ENCODE data around the gene DNAH1. TPM values are rescaled to one million over a fixed set of nuclear protein-coding genes. Genes with fewer than 3 reads are reported as not detected.
A peak's percentile ranks its signal among the peaks of the same experiment; 100 is the strongest.

DNAH1 gene
- total and polyA plus RNA-seq, 2 of the 13 experiments (the other 11 are each of a cell fraction or from before 2014, with no cell fraction given): 0.64 to 3.5 TPM

- TF ChIP-seq HNF4G (IDR thresholded peaks at IDR 0.05; ENCODE audit: borderline replicate concordance, low read depth, low read length) (peak; percentile 6; the same call in 1 of the 2 replicates), HNF4G (CRISPR knock-in tag; IDR thresholded peaks at IDR 0.05; ENCODE audit: borderline replicate concordance, low read depth) (no peak), CEBPB (IDR thresholded peaks at IDR 0.05; ENCODE audit: borderline replicate concordance, low read depth, low read length) (no peak), ZNF850 (CRISPR knock-in tag; conservative IDR thresholded peaks at IDR 0.05) (no peak), CHD4 (IDR thresholded peaks at IDR 0.05; ENCODE audit: borderline replicate concordance, low read length) (no peak), ZNF598 (CRISPR knock-in tag; IDR thresholded peaks at IDR 0.05; ENCODE audit: borderline replicate concordance) (no peak), GABPB1 (CRISPR knock-in tag; IDR thresholded peaks at IDR 0.05) (0 out of 2 replicates have a peak, but pooled peaks have one; percentile 19), POLR2A (IDR thresholded peaks at IDR 0.05; ENCODE audit: insufficient read depth in 1 of 2, low read depth in 2 of 2, low read length in 2 of 2) (peak in 1 of 2 experiments; percentile 53; a peak in 1 of 4 replicates), ATF7 (IDR thresholded peaks at IDR 0.05) (no peak), ATF7 (CRISPR knock-in tag; IDR thresholded peaks at IDR 0.05) (no peak), DNMT1 (CRISPR knock-in tag; IDR thresholded peaks at IDR 0.05) (no peak), CEBPG (CRISPR knock-in tag; IDR thresholded peaks at IDR 0.05) (no peak), ZNF563 (CRISPR knock-in tag; IDR thresholded peaks at IDR 0.05) (no peak), FOXC1 (CRISPR knock-in tag; IDR thresholded peaks at IDR 0.05; ENCODE audit: borderline replicate concordance) (0 out of 2 replicates have a peak, but pooled peaks have one; percentile 37), ZKSCAN8 (CRISPR knock-in tag; IDR thresholded peaks at IDR 0.05; ENCODE audit: borderline replicate concordance) (no peak), ZBTB14 (CRISPR knock-in tag; IDR thresholded peaks at IDR 0.05) (no peak), TGIF2 (CRISPR knock-in tag; IDR thresholded peaks at IDR 0.05) (no peak), IRF2 (CRISPR knock-in tag; IDR thresholded peaks at IDR 0.05) (no peak), RFXAP (CRISPR knock-in tag; IDR thresholded peaks at IDR 0.05; ENCODE audit: borderline replicate concordance) (no peak), SRSF4 (IDR thresholded peaks at IDR 0.05; ENCODE audit: low read depth, low read length, poor library complexity, severe bottlenecking) (no peak), MBNL3 (CRISPR knock-in tag; conservative IDR thresholded peaks at IDR 0.05) (no peak), RXRA (CRISPR knock-in tag; IDR thresholded peaks at IDR 0.05) (0 out of 2 replicates have a peak, but pooled peaks have one; percentile 22), LCORL (IDR thresholded peaks at IDR 0.05) (no peak), LCORL (CRISPR knock-in tag; IDR thresholded peaks at IDR 0.05) (0 out of 2 replicates have a peak, but pooled peaks have one; percentile 35), EED (CRISPR knock-in tag; IDR thresholded peaks at IDR 0.05) (no peak), JUNB (CRISPR knock-in tag; IDR thresholded peaks at IDR 0.05; ENCODE audit: borderline replicate concordance) (no peak)
- TF ChIP-seq, protein P1, sequence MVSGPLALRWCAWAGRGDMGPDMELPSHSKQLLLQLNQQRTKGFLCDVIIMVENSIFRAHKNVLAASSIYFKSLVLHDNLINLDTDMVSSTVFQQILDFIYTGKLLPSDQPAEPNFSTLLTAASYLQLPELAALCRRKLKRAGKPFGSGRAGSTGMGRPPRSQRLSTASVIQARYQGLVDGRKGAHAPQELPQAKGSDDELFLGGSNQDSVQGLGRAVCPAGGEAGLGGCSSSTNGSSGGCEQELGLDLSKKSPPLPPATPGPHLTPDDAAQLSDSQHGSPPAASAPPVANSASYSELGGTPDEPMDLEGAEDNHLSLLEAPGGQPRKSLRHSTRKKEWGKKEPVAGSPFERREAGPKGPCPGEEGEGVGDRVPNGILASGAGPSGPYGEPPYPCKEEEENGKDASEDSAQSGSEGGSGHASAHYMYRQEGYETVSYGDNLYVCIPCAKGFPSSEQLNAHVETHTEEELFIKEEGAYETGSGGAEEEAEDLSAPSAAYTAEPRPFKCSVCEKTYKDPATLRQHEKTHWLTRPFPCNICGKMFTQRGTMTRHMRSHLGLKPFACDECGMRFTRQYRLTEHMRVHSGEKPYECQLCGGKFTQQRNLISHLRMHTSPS (CRISPR knock-in tag; IDR thresholded peaks at IDR 0.05; ENCODE audit: low read depth): 0 out of 2 replicates have a peak, but pooled peaks have one; percentile 46
- TF ChIP-seq, protein P2, sequence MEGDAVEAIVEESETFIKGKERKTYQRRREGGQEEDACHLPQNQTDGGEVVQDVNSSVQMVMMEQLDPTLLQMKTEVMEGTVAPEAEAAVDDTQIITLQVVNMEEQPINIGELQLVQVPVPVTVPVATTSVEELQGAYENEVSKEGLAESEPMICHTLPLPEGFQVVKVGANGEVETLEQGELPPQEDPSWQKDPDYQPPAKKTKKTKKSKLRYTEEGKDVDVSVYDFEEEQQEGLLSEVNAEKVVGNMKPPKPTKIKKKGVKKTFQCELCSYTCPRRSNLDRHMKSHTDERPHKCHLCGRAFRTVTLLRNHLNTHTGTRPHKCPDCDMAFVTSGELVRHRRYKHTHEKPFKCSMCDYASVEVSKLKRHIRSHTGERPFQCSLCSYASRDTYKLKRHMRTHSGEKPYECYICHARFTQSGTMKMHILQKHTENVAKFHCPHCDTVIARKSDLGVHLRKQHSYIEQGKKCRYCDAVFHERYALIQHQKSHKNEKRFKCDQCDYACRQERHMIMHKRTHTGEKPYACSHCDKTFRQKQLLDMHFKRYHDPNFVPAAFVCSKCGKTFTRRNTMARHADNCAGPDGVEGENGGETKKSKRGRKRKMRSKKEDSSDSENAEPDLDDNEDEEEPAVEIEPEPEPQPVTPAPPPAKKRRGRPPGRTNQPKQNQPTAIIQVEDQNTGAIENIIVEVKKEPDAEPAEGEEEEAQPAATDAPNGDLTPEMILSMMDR (CRISPR knock-in tag; IDR thresholded peaks at IDR 0.05): peak; percentile 41; the same call in 1 of the 2 replicates
Observed at GRCh38 chr3:52299879-52300611, 16.1 kb upstream of the DNAH1 start (continued).
